HG03571 (cell line): ENCODE data around the gene ZNF213.
"Not testable (repeated sequence)": the region's sequence is repeated elsewhere in the genome, so short reads cannot be mapped to it uniquely, and the experiment has no call there.

ENCODE experiments used
- ATAC-seq: cut with Tn5 transposase; IDR thresholded peaks from one replicate; pipeline ENCODE4 v1.9.1; 2021; ENCODE audit not compliant: unreplicated experiment

Gene ZNF213

DNA sequence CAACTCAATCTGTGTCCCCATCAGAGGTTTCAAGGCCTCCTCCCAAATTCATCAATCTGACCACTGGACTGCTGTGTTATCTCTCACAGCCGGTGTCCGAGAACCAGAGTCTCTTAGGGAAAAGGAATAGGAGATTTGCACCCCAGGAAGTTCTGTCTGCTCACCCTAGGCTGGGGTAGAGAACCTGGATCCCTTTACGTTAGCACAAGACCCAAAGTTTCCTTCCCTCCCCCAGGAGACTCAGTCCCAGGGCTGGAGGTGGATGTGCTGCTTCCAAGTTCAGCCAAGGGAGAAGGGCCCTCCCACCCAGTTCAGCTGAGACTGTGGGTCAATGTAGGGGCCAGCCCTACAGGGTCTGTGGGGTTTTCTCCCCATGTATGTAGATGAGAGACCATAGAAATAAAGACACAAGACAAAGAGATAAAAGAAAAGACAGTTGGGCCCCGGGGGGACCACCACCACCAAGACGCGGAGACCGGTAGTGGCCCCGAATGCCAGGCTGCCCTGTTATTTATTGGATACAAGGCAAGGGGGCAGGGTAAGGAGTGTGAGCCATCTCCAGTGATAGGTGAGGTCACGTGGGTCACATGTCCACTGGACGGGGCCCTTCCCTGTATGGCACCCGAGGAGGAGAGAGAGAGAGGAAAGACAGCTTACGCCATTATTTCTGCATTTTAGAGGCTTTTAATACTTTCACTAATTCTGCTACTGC is 30.4 kb downstream of the ZNF213 start:
- ATAC-seq: no peak

DNA sequence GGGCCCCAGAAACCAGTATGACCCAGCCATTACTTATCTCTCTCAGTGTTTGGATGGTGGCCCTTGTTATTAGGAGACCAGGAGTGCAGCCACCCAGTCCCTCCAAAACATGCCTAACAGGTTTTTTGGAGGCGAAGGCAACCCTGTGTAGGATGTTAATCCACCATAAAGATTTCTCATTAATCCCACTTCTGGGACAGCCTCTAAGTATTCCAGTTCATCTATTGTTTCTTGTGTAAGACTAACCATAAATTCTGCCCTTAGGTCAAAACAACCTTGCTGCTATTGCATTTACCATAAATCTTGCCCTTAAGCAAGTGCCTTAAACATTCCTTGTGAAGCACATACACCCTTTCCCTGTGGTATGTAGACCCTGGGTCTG is 31.7 kb downstream of the ZNF213 start:
- no peak for ATAC-seq

DNA sequence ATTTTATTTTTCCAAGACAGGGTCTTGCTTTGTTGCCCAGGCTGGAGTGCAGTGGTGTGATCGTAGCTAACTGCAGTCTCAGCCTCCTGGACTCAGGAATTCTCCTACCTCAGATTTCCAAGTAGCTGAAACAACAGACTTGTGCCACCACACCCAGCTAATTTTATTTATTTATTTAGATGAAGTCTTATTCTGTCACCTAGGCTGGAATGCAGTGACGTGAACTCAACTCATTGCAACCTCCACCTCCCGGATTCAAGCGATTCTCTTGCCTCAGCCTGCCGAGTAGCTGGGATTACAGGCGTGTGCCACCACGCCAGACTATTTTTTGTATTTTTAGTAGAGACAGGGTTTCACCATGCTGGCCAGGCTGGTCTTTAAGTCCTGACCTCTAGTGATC is 33.9 kb downstream of the ZNF213 start:
- not testable (repeated sequence) for ATAC-seq

DNA sequence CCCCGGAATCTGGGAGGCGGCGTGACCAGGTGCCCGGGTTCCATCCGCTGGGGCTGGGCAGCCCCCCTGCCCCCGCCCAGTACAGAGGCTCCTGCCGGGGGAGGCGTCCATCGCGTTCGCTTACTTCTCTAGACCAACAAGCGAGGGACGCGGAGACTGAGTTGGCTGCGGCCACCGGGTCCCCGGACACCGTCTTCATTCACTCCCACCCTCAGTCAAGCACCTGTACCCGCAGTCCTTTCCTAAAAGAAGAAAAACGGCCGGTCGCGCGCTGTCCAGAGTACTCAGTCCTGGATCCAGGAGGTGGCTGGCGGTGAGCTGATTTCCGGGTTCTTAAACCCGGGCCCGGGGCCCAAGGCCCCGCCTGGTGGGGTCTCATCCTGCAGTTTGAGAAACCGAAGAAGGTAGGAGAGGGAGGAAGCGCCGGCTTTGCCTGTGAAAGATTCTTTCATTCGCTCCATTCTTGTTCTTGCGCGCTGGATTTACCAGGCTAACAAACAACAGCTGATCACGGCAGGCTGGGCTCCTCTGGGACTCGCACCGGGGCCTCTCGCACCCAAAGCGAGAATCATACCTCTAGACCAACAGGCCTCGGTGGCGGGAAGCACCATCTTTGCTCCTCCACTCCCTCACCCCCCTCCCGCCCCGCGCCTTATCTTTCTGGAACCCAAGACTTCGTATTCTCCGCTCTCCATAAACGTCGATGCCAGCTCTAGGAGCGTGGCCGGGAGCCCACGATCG is 35.8 kb downstream of the ZNF213 start:
- no peak for ATAC-seq

DNA sequence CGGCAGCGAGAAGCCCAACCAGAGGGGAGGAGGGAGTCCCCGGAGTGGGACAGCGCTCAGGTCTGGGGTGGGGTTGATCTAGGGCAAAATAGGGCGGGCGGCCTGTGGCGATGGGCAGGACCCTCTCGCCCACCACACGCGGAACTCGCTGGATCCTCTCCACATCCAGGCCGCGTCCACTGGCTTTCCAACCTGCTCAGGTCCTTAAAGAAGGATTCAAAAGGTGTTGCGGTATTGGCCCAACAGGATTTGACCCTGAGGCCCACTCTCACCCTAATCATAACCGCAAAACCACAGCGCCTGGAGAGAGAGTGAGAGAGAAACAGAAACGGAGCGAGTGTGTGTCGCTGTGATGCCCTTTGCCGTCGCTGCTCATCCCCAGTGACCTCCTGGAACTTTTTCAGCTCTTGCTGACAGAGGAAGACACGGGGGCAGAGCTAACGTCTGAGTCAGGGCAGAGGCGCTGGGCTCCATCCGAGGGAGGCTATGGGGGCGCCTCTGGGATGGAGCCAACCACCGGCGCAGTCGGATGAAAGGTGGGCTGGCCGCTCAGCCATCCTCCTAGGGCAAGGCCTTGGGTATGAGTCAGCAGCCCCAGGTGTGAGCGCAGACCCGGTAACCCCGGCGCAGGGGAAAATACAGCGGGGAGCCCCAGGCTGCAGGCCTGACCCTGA is 36.5 kb downstream of the ZNF213 start:
- ATAC-seq: no peak

DNA sequence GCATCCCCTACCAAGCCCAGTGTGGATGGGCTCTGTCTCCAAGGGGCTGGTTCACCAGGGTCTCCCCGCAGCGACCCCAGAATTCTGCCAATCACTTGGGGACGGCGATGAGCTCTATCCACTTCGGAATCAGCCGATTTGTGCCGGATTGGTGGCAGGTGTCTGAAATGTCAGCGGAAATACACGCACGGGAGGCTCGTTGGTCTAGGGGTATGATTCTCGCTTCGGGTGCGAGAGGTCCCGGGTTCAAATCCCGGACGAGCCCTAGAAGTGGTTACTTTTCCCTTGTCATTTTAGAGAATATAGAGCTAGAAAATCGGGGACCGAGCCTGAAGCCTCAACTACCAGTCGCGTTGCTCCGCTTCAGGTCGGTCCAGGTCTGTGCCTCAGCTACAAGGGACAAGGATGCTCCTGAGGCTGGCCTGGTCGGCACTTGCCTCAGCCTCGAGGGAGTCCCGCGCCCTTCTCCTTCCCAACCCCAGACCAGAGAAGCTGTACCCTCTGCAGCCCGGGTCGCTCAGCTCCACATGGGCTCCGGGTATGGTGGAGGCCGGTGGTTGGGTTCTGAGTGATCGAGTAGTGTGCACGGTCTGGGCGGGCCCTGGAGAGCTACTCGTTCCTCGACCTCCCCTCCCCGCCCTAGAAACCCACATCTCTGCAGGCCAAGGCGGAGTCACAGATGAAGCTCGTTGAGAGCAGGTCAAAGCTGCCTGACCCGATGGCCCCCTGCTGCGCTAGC is 37.2 kb downstream of the ZNF213 start:
- no peak for ATAC-seq

DNA sequence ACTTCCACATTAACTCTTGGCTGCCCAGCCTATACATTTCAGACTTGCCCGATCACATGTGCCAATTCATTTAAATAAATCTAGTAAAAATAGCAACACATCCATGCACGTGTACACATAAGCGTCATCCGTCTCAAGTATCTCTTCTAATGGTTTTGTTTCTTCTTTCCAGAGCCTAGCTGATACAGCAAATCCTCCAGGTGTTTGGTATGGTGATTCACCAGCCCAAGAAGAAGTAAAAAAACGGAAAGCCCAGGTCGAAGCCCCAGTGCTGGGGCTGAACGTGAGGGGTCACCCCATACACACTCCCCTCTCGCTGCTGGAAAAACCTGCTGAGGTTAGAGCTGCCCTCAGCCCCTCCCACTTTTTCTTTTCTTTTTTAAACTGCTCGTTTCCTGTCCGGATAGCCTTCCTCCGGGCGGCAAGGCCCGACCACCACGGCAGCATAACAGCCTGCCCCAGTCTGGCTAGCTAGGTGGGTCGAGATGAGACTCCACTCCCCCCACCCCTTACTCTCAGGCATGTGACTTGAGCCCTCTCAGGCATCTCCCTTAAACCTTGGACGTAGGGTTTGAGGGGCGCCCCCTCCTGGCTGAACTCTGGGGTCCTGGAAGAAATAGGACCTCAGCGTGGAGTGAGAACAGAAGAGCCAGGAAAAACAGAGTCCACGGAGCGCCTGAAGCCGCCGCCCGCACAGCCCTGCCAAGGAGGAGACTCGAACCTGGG is 39.2 kb downstream of the ZNF213 start:
- ATAC-seq: no peak

DNA sequence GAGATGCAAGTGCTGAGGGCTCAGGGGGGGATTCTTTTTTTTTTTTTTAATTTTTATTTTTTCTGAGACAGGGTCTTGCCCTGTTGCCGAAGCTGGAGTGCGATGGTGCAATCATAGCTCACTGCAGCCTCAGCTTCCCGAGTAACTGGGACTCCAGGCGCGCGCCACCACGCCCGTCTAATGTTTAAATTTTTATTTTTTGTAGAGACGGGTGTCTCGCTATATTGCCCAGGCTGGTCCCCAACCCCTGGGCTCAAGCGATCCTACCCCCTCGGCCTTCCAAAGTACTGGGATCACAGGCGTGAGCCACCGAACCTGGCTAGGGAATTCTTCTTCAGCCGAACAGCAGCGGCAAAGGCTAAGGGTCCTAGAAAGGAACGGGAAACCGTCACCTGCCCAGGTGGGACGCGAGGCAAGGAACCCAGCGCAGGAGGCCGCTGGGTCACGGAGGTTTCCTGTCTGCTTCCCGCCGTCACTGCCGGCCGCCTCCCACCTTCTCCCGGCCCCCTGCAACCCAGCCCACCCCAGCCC is 39.9 kb downstream of the ZNF213 start:
- no peak for ATAC-seq

DNA sequence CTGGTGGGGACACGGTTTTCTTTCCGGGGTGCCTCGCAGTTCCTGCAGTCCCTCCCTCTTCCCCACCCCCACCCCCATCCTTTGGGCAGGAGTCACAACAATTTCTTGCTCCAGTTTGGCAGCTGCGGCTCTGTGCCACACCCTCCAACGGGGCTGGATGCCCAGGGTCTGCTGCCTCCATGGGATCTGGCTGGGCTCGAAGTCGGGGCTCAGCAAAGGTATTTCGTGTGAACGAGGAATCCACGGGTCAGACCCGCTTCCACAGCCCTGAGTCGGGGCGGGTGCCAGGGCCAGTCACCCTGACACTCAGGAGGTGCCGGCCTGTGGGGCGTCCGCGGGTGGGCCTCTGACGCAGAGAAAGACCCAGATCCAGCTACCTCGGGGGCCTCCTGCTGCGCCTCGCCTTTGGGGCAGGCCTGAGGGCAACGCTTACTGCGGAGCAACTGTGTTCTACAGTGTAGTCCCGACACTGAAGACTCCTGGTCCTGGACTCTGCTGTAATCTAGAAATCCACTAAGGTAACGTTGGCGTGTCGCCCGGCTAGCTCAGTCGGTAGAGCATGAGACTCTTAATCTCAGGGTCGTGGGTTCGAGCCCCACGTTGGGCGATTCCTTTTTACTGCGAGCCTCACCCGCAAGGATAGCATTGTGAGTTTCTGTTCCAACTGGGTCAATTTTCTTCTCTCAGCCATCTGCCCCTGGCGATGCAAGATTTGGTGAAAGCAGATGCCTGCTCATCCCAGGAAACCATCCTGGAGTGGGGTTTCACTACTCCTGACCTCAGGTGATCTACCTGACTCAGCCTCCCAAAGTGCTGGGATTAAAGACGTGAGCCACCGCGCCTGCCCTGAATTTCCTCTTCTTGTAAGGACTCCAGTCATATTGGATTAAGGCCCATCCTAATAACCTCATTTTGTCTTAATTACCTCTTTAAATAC is 40.6 kb downstream of the ZNF213 start:
- no peak for ATAC-seq

DNA sequence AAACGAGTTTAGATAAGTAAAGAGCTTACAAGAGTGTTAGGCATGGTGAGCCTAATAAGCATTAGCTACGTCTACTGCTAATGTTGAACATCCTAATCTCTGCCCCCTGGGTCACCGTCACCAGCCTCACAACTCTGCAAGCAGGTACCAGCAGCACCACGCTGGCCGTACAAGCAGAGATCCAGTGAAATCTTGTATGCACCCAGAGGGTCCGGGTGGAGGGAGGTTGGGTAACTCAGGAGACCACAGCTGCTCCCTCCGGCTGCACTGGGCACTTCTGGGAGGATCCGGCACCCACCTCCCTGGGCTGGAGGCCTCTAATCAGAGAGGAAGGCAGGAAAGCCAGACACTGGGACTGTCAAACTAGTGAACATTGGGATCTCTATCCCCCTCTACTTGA is 44.8 kb downstream of the ZNF213 start:
- no peak for ATAC-seq

DNA sequence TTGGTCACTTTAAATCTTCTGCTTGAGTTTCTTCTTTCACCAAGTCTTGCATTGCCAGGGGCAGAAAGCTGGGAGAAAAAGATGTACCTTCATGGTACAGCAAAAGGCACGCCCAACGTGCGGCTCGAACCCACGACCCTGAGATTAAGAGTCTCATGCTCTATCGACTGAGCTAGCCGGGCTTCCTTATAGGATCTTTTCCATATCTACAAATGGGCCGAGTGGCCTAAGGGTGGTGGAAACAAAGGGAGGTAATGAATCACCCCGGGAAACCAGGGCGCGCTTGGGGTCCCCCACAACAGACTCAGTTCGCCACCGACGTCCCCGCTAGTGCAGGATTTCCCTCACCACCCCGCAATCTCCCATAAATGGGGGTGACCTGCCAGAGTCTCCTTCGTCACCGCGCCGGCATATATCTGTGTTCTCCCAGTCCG is 45.6 kb downstream of the ZNF213 start:
- no peak for ATAC-seq

DNA sequence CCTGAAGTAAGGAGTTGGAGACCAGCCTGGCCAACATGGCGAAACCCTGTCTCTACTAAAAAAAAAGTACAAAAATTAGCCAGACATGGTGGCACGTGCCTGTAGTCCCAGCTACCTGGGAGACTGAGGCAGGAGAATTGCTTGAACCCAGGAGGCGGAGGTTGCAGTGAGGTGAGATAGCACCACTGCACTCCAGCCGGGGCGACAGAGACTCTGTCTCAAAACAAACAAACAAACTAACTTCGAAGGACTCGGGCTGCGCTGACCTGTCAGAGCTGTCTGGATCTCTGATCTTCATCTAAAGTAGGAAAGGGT is 47.4 kb downstream of the ZNF213 start:
- ATAC-seq: not testable (repeated sequence)

DNA sequence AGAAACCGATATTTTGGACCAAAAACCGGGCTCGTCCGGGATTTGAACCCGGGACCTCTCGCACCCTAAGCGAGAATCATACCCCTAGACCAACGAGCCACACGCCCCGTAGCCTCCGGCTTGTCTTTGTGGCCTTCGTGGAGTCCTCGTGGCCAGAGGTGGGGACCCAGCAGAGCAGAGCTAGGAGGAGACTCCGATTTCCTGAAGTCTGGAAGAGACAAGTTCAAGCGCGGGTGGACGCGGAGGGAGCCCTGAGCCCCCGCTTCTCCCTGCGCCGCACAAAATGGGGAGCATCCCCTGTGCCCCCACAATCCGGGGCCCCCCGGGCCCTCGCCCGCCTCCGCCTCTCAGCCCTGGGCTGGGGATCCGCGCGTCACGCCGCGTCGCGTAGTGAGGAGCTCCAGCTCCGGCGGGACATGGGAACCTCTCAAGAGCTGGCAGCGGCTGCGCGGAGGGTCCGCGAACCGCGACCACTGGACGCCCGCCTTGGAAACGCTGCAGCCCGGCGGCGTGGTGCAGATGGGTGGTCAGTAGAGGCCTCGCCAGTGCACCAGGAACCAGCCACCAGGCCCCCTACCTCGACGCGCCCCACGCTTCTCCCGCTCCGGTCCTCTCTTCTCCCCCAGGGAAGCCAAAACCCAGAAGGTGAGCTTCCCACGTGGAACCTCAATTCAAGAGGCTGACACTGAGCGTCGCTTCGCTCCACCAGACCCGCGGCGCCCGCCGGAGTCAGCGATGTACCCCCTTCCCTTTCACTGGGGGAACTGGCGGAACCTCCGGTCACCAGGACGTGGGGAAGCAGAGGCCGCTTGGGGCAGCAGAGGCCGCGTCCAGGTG is 48.0 kb downstream of the ZNF213 start:
- no peak for ATAC-seq

DNA sequence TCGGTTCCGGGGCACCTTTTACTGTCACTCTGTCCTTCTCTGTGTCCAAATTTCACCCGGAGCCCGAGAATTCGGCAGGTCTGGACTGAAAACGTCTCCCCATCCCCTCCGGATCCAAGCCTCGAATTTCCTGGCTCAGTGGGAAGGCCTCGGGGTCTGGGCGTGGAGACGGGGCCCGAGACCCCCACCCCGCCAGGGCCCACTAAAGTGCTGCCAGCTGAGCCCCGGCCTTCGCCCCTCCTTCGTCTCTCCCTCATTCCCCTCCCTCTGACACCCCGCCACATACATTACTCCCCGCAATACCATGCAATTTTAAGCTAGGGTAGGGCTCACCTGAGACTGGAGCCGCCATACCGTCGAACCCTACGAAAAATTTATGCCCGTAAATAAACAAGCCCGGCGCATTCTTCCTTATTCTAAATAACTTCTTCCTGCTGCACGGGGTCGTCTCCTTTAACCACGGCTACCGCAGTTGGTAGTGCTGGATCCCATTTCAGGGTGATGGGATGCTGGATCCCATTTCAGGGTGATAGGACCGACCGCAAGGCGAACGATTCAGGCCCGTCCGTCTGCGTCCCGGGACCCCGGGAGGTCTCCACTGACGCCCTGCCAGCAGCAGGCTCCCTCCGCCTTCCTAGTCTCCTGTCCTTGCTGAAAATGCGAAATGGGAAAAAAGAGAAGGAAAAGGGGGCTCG is 48.8 kb downstream of the ZNF213 start:
- ATAC-seq: no peak

DNA sequence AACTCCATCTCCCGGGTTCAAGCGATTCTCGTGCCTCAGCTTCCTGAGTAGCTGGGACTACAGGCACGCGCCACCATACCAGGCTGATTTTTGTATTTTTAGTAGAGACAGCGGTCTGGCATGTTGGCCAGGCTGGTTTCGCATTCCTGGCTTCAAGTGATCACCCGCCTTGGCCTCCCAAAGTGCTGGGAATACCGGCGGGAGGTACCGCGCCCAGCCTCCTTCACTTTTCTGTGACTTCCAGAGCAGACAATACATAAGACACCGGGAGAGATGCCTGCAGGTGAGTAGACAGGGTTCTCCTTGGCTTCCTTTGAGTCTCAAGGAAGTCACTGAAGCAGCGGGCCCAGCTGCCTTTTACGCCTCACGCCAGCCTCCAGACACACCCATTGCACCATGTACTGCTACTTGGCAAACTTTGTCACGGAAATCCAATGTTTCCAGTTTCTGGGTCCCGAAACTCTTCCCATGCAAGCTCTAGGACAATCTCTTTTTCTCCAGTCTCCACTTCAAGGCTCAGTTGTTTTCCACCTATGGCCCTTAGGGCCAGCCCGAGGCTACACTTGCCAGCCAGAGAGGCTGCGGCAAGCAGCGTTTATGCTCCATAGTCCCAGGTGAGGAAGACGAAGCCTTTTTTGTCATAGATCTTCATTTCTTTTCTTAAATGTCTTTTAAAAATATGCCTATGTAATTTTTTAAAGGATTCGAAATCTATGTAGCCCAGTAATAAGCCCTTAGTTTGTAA is 52.3 kb downstream of the ZNF213 start:
- ATAC-seq: no peak

DNA sequence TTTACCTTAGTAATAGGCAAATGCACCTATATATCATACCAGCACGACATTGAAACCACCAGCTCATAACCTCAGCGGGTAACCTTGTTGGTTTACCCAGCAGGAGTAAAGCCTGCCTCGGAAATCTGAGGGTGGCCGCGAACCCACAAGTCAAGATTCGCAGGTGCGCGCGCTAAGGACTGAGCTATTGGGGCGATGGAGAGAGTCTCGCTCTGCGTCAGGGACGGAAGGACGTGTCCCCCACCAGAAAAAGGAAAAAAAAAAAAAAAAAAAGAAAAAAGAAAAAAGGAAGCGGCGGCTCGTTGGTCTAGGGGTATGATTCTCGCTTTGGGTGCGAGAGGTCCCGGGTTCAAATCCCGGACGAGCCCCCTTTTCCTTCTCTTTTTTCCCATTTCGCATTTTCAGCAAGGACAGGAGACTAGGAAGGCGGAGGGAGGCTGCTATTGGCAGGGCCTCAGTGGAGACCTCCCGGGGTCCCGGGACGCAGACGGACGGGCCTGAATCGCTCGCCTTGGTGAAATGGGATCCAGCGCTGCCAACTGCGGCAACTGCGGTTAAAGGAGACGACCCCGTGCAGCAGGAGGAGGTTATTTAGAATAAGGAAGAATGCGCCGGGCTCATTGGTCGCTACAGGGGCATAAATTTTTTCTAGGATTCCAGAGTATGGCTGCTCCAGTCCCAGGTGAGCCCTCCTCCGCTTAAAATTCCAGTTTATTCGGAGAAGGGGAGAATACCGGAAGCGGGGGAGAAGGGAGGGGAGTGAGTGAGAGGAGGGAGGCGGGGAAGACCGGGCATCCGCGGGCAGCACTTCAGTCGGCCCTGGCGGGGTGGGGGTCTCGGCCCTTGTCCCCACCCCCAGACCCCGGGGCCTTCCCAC is 53.2 kb downstream of the ZNF213 start, which contains the start of gene OR1F1:
Gene OR1F1 (plus strand): TSS at position 407 of the 877 bp plus-strand sequence.
- no peak for ATAC-seq

DNA sequence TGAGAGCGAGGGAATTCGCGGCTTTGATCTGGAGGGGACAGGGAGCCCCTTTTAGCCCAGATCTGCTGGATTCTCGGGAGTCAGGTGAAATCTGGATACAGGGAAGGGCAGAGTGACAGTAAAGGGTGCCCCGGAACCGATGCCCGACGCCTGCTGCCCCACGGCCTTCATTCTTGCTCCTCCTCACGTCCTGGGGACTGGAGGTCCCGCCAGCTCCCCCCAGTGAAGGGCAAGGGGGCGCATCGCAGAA is 53.8 kb downstream of the ZNF213 start:
- ATAC-seq: no peak
